GM06990 (cell line): Measurements from ENCODE around the gene KMT2D.

Experiments used
- DNase-seq: peaks from one replicate; pipeline ENCODE4 v3.0.0-alpha.2; 2011; ENCODE audit not compliant: insufficient read length; ENCODE audit errors: extremely low read depth
- H3K27me3 ChIP-seq: replicated peaks from 2 replicates; pipeline ENCODE4 v1.6.0; 2011; ENCODE audit warnings: low read length; ENCODE audit not compliant: control insufficient read depth, insufficient read depth
- H3K36me3 ChIP-seq: 2 replicates; pipeline ENCODE4 v1.5.1; 2011; ENCODE audit warnings: low read length; ENCODE audit not compliant: control insufficient read depth, insufficient read depth
- H3K4me3 ChIP-seq: replicated peaks from 2 replicates; pipeline ENCODE4 v1.5.1; 2011; ENCODE audit warnings: low read depth, mild to moderate bottlenecking, control low read depth, low read length
- TF ChIP-seq, protein P1 (sequence below): IDR thresholded peaks from 2 replicates; pipeline ENCODE4 v1.5.1; 2011; ENCODE audit warnings: low read length, control low read depth, mild to moderate bottlenecking, inconsistent platforms; ENCODE audit not compliant: insufficient read depth, poor library complexity, severe bottlenecking

The KMT2D gene

DNA sequence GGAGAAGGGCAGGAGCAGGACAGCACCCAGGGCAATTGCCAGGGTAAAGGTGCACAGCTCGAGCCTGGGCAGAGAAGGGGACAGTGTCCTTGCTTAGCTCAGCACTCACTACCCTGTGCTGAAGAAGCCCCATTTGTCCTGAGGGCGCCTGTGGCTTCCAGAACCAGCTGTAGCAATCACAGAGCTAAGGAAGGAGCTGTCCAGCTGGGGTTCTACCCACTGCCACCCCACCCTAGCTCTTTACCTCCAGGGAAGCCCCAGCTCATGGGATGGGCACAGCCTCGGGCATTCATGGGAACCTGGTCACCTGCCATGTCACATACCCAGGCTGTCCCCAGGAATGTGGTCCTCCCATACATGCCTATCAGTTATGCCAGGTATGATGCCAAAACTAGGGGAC is 44.2 kb upstream of the KMT2D start:
- Histone ChIP-seq H3K27me3 (no peaks in the 10 kb centered on the region), H3K4me3 (no peak overlapping the region), H3K36me3 (peaks cover 12% of the 10 kb centered on the region)
- TF ChIP-seq, protein P1, sequence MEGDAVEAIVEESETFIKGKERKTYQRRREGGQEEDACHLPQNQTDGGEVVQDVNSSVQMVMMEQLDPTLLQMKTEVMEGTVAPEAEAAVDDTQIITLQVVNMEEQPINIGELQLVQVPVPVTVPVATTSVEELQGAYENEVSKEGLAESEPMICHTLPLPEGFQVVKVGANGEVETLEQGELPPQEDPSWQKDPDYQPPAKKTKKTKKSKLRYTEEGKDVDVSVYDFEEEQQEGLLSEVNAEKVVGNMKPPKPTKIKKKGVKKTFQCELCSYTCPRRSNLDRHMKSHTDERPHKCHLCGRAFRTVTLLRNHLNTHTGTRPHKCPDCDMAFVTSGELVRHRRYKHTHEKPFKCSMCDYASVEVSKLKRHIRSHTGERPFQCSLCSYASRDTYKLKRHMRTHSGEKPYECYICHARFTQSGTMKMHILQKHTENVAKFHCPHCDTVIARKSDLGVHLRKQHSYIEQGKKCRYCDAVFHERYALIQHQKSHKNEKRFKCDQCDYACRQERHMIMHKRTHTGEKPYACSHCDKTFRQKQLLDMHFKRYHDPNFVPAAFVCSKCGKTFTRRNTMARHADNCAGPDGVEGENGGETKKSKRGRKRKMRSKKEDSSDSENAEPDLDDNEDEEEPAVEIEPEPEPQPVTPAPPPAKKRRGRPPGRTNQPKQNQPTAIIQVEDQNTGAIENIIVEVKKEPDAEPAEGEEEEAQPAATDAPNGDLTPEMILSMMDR: no peak
- no peak for DNase-seq

- TF ChIP-seq, protein P1: no peak
- Histone ChIP-seq H3K36me3 (peaks cover 19% of the 10 kb centered on the region), H3K4me3 (no peak overlapping the region), H3K27me3 (no peaks in the 10 kb centered on the region)
- DNase-seq: no peak
Observed at GRCh38 chr12:49100380-49100779, 39.8 kb upstream of the KMT2D start.

DNA sequence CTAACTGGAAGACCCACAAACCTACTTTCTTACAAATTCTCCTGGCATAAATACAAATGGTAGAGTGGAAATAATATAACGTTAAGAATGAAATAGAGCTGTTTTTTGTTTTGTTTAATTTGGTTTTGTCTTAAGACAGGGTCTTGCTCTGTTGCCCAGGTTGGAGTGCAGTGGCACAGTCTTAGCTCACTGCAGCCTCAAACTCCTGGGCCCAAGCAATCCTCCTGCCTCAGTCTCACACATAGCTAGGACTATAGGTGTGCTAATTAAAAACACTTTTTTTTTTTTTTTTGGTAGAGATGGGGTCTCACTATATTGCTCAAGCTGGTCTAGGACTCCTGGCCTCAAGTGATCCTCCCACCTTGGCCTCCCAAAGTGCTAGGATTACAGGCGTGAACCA is 38.1 kb upstream of the KMT2D start:
- Histone ChIP-seq H3K4me3 (no peak overlapping the region), H3K36me3 (peaks cover 16% of the 10 kb centered on the region), H3K27me3 (no peaks in the 10 kb centered on the region)
- TF ChIP-seq, protein P1: no peak
- no peak for DNase-seq

DNA sequence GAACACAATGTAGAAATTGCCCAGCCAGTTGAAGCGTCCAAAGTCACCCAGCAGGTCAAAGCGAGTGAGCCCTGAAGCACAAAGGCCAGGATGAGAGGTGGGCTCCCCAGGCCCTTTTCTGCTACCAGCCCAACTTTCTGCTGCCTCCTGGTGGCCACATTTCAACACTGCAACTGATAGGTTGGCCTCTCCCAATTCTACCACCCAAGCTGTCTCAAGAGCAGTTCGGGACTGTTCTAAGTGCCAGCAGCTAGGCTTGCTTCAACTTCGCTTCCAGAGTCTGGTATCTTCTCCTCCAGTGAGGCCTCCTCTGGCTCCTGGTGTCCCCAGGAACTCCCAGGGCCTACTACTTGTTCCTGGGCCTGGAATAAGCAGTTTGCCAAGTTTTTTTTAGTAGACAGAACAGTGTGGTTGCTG is 37.4 kb upstream of the KMT2D start:
- H3K4me3 ChIP-seq: no peak overlapping the region
- peaks cover 14% of the 10 kb centered on the region for H3K36me3 ChIP-seq
- H3K27me3 ChIP-seq: no peaks in the 10 kb centered on the region
- DNase-seq: no peak
- TF ChIP-seq, protein P1: peak; percentile 89

DNA sequence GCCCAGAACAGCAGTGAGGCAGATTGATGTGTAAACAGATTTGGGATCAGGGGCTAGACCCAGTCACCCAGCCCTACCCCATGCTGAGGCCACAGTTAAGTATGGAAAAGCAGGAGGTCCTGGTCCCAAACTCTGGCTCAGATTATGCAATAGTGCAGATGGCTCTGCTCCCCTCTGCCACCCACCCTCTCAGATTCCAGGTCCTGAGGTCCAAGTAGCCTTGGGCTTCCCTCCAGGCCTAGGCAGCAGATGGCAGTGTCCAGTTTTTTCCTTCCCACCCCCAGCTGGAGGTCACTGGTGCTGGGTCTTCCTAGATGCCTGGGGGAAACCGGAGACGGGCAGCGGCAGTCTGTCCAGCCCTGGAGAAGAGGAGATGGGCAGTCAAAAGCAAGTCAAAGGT is 36.8 kb upstream of the KMT2D start:
- no peak overlapping the region for H3K4me3 ChIP-seq
- TF ChIP-seq, protein P1: no peak
- no peaks in the 10 kb centered on the region; the same call in 1 of the 2 replicates for H3K27me3 ChIP-seq
- DNase-seq: no peak
- peaks cover 14% of the 10 kb centered on the region for H3K36me3 ChIP-seq

GRCh38 chr12:49094975-49095365 is 34.4 kb upstream of the KMT2D start:
- Histone ChIP-seq H3K4me3 (no peak overlapping the region), H3K27me3 (no peaks in the 10 kb centered on the region; the same call in 1 of the 2 replicates), H3K36me3 (peaks cover 7% of the 10 kb centered on the region)
- no peak for DNase-seq
- TF ChIP-seq, protein P1: no peak
